B cell (primary cell): ENCODE results near the gene CFH. TPM values are rescaled to one million over a fixed set of nuclear protein-coding genes. Genes with fewer than 3 reads are reported as not detected.

Experiments used
- ATAC-seq: fragments of 200-7000 bp; cut with Tn5 transposase; one replicate; pipeline ENCODE4 v1.10.0; 2021; ENCODE audit warnings: low read depth, mild to moderate bottlenecking, moderate number of reproducible peaks, moderate library complexity
- CTCF ChIA-PET: fragments of 350-600 bp; sonication (Branson Sonifier 250); formaldehyde crosslinking; loops from one replicate; lab custom pipeline; 2021; ENCODE audit warnings: antibody characterized with exemption, inconsistent platforms; lab: Charles Lee
- POLR2A ChIA-PET: fragments of 350-600 bp; sonication (Branson Sonifier 250); formaldehyde crosslinking; loops from one replicate; lab custom pipeline; 2021; ENCODE audit warnings: antibody characterized with exemption; lab: Charles Lee
- DNase-seq: peaks from one replicate; pipeline ENCODE4 v3.0.0; 2013
- H2AFZ ChIP-seq: 2 replicates; pipeline ENCODE4 v1.6.1; 2012; ENCODE audit warnings: mild to moderate bottlenecking, low read depth, low read length; ENCODE audit not compliant: insufficient read depth, poor library complexity, severe bottlenecking
- H3K27ac ChIP-seq, 2 donors: 1 replicate in 1 of 2; 2 replicates in 1 of 2; pipeline ENCODE4 v1.5.1; 2012 to 2013; ENCODE audit warnings: low read length in 2 of 2, mild to moderate bottlenecking in 2 of 2, moderate library complexity in 1 of 2
- H3K27me3 ChIP-seq, 4 experiments: fragments of 200-600 bp in 1 of 4; sonication (generic) in 1 of 4; replicated peaks in 1 of 4; 1 replicate in 2 of 4; 2 replicates in 2 of 4; pipeline versions ENCODE4 v1.6.1 to v1.7.0; 2013 to 2016; ENCODE audit warnings: low read length in 3 of 4, mild to moderate bottlenecking in 2 of 4, mixed read lengths in 1 of 4, moderate library complexity in 1 of 4; ENCODE audit not compliant: insufficient read depth in 4 of 4, control insufficient read depth in 3 of 4; ENCODE audit errors: control extremely low read depth in 1 of 4
- H3K36me3 ChIP-seq, 2 experiments: replicated peaks in 1 of 2; 1 replicate in 1 of 2; 2 replicates in 1 of 2; pipeline versions ENCODE4 v1.6.1 to v1.7.1; 2013; ENCODE audit warnings: low read length in 1 of 2; ENCODE audit not compliant: insufficient read depth in 2 of 2, control insufficient read depth in 1 of 2; ENCODE audit errors: control extremely low read depth in 1 of 2, extremely low read depth in 1 of 2
- H3K4me1 ChIP-seq, 2 donors: fragments of 200-600 bp in 1 of 2; sonication (generic) in 1 of 2; 1 replicate in 1 of 2; 2 replicates in 1 of 2; pipeline versions ENCODE4 v1.5.1 to v1.6.1; 2013 to 2017; ENCODE audit warnings: low read length in 2 of 2; ENCODE audit not compliant: control insufficient read depth in 2 of 2, insufficient read depth in 2 of 2
- H3K4me2 ChIP-seq: replicated peaks from 2 replicates; pipeline ENCODE3; 2012; ENCODE audit warnings: mild to moderate bottlenecking, low read depth, low read length; ENCODE audit not compliant: poor library complexity, severe bottlenecking
- H3K4me3 ChIP-seq, 5 experiments: fragments of 200-600 bp in 1 of 5; sonication (generic) in 1 of 5; 1 replicate in 3 of 5; 2 replicates in 2 of 5; pipeline versions ENCODE4 v1.5.1 to v1.7.0; 2011 to 2016; ENCODE audit warnings: low read length in 4 of 5, mild to moderate bottlenecking in 4 of 5, low read depth in 2 of 5, control low read depth in 1 of 5, moderate library complexity in 1 of 5; ENCODE audit not compliant: insufficient read depth in 1 of 5; ENCODE audit errors: control extremely low read depth in 1 of 5, extremely low read depth in 1 of 5
- H3K79me2 ChIP-seq: fragments of 200-600 bp; sonication (generic); one replicate; pipeline ENCODE4 v1.6.0; 2016; ENCODE audit warnings: low read length; ENCODE audit not compliant: control insufficient read depth, insufficient read depth
- H3K9ac ChIP-seq: fragments of 200-600 bp; sonication (generic); 2 replicates; pipeline ENCODE4 v1.6.1; 2017; ENCODE audit warnings: mild to moderate bottlenecking, low read length, moderate library complexity
- H3K9me3 ChIP-seq, 3 donors: one replicate each; pipeline versions ENCODE4 v1.6.1 to v1.7.1; 2013; ENCODE audit warnings: low read length in 2 of 3; ENCODE audit not compliant: control insufficient read depth in 2 of 3, insufficient read depth in 1 of 3; ENCODE audit errors: control extremely low read depth in 1 of 3
- H4K20me1 ChIP-seq: 2 replicates; pipeline ENCODE4 v1.6.0; 2012; ENCODE audit warnings: mild to moderate bottlenecking, low read length; ENCODE audit not compliant: insufficient read depth, control insufficient read depth, poor library complexity, severe bottlenecking
- H3K27ac Mint-ChIP-seq: one replicate; pipeline ENCODE4 v1.8.0; 2021; ENCODE audit warnings: mixed read lengths
- H3K27me3 Mint-ChIP-seq: one replicate; pipeline ENCODE4 v1.8.0; 2021; ENCODE audit warnings: mixed read lengths
- H3K4me1 Mint-ChIP-seq: one replicate; pipeline ENCODE4 v1.8.0; 2021; ENCODE audit warnings: mixed read lengths
- H3K4me3 Mint-ChIP-seq: one replicate; pipeline ENCODE4 v1.8.0; 2021; ENCODE audit warnings: mixed read lengths
- H3K9me3 Mint-ChIP-seq: one replicate; pipeline ENCODE4 v1.8.0; 2022; ENCODE audit warnings: mixed read lengths; ENCODE audit not compliant: insufficient read depth
- CTCF ChIP-seq: fragments of 200-600 bp; IDR thresholded peaks from one replicate; pipeline ENCODE4 v1.8.0; 2022; ENCODE audit warnings: antibody characterized with exemption, mild to moderate bottlenecking
- EZH2 ChIP-seq: IDR thresholded peaks from 2 replicates; pipeline ENCODE4 v1.6.1; 2012; ENCODE audit warnings: borderline replicate concordance, low read depth, mild to moderate bottlenecking, moderate library complexity, low read length; ENCODE audit not compliant: insufficient read depth, poor library complexity, severe bottlenecking
- WGBS: methylation state at CpG from one replicate; pipeline ENCODE4 v1.1.5; 2013; ENCODE audit warnings: missing lambda C conversion rate; ENCODE audit not compliant: insufficient coverage; 5-methylcytosine and 5-hydroxymethylcytosine counted together
- intact Hi-C: fragments of 100-400 bp; cut with micrococcal nuclease; formaldehyde crosslinking; loops from one replicate; pipeline ENCODE4 v1.10.0; 2022
- polyA plus RNA-seq: library from polyadenylated mRNA; depleted of rRNA; stranded (reverse); fragments of >200 nt; gene quantifications from 2 replicates; pipeline ENCODE4 v1.2.3, GENCODE V29; 2012
- total RNA-seq, 2 donors: library from RNA; stranded (reverse); fragments of 120-200 nt in 1 of 2; gene quantifications; 1 replicate in 1 of 2; 2 replicates in 1 of 2; pipeline versions ENCODE4 v1.2.3 to v1.2.4, GENCODE V29; 2013 to 2022

The CFH gene
- total and polyA plus RNA-seq, 2 donors (not counting 1 experiment from before 2014, with no cell fraction given): not detected

DNA sequence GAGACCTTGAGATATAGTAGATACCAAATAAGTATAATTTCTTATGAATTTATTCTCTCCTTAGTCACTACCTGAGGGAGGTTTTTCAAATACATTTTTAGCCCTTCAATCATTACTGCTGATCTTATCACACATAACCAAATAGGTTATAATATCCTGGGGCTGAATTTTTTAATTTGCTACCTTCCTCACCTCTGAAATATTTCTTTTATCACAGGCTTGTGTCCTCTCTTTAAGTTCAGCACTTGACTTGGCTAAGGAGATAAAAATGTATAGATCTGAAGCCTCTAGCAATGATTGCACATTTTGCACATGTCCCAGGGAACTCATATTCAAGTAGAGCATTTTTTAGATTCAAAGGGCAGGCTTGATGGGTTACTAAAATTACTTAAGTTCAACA is 23.1 kb downstream of the CFH start:
- no peaks in the 10 kb centered on the region for H3K9me3 Mint-ChIP-seq
- Histone ChIP-seq H3K36me3 (no peaks in the 10 kb centered on the region), H3K27ac (no peak overlapping the region), H2AFZ (no peak overlapping the region), H3K9me3 (no peaks in the 10 kb centered on the region), H3K79me2 (no peaks in the 10 kb centered on the region), H3K27me3 (no peaks in the 10 kb centered on the region), H3K4me2 (no peak overlapping the region), H3K4me1 (no peaks in the 10 kb centered on the region), H3K9ac (no peak overlapping the region), H4K20me1 (no peaks in the 10 kb centered on the region), H3K4me3 (no peak overlapping the region)
- intact Hi-C loops: no loop called here
- H3K27me3 Mint-ChIP-seq: no peaks in the 10 kb centered on the region
- H3K27ac Mint-ChIP-seq: no peak overlapping the region
- ChIA-PET CTCF (no interaction called here), POLR2A (no interaction called here)
- no peaks in the 10 kb centered on the region for H3K4me1 Mint-ChIP-seq
- TF ChIP-seq EZH2: no peak
- TF ChIP-seq CTCF: no peak
- no peak for ATAC-seq
- no peak for DNase-seq
- H3K4me3 Mint-ChIP-seq: no peak overlapping the region

DNA sequence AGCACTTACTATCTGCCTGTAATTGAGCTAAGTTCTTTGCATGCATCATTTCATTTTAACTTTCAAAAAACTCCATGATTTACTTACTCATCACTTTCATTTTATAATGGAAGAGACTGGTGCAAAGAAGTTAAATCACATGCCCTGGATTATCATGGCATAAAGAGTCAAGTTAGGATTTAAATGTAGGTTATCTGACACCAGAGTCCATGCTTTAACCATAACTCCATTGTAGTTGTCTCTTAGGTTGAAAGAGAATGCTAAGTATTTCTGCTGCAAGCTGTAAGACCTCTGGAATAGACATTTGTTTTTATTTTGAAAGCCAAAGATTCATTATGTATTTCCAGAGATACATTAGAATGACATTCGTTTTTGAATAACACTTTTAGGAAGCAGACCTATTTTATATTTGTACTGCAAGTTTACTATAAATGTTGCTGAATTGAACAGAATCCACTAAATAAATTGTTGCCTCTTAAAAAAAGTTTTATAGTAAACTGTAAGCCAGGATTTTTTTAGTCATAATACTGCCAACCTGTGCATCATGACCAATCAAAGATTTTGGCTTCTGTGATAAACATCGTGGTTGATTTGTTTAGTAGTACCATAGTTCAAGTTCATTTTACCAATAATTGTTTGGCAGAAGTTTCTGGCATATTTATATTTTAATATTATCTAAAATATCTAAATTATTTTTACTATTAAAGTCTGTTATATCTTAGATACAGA is 26.1 kb downstream of the CFH start:
- H3K4me1 Mint-ChIP-seq: no peaks in the 10 kb centered on the region
- H3K9ac ChIP-seq: no peak overlapping the region
- no peak overlapping the region for H3K4me2 ChIP-seq
- H3K4me1 ChIP-seq: no peaks in the 10 kb centered on the region
- no peaks in the 10 kb centered on the region for H3K36me3 ChIP-seq
- no peak overlapping the region for H3K4me3 Mint-ChIP-seq
- H3K9me3 ChIP-seq: no peaks in the 10 kb centered on the region
- no peak overlapping the region for H2AFZ ChIP-seq
- no peaks in the 10 kb centered on the region for H4K20me1 ChIP-seq
- TF ChIP-seq EZH2 (no peak), CTCF (no peak)
- H3K27ac Mint-ChIP-seq: no peak overlapping the region
- no CpG with 5 or more reads among the region's 2 CpGs for WGBS
- intact Hi-C loops: no loop called here
- H3K27ac ChIP-seq: no peak overlapping the region
- ATAC-seq: no peak
- ChIA-PET POLR2A (no interaction called here), CTCF (no interaction called here)
- no peaks in the 10 kb centered on the region for H3K9me3 Mint-ChIP-seq
- H3K27me3 ChIP-seq: no peaks in the 10 kb centered on the region
- no peak for DNase-seq
- no peak overlapping the region for H3K4me3 ChIP-seq
- no peaks in the 10 kb centered on the region for H3K27me3 Mint-ChIP-seq
- H3K79me2 ChIP-seq: no peaks in the 10 kb centered on the region
